8988T (cell line): ENCODE results near the gene CRYBA2.

ENCODE experiments used
- DNase-seq: peaks from one replicate; pipeline ENCODE4 v3.0.0; 2011

The CRYBA2 gene

GRCh38 chr2:218952160-218952559, 41.1 kb downstream of the CRYBA2 start:
- no peak for DNase-seq

DNA sequence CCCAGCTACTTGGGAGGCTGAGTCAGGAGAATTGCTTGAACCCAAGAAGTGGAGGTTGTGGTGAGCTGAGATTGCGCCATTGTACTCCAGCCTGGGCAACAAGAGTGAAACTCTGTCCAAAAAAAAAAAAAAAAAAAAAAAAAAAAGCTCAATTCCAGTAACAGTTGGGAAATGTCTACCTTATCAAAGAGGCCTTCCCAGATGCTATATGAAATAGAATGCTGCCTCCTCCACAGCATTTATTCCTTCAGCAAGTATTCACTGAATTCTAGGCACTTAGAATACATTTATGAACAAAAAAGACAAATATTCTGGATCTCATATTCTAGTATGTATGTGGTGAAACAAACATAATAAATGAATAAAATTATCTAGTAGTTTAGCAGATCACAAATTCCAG, 46.6 kb downstream of the CRYBA2 start:
- no peak for DNase-seq

DNA sequence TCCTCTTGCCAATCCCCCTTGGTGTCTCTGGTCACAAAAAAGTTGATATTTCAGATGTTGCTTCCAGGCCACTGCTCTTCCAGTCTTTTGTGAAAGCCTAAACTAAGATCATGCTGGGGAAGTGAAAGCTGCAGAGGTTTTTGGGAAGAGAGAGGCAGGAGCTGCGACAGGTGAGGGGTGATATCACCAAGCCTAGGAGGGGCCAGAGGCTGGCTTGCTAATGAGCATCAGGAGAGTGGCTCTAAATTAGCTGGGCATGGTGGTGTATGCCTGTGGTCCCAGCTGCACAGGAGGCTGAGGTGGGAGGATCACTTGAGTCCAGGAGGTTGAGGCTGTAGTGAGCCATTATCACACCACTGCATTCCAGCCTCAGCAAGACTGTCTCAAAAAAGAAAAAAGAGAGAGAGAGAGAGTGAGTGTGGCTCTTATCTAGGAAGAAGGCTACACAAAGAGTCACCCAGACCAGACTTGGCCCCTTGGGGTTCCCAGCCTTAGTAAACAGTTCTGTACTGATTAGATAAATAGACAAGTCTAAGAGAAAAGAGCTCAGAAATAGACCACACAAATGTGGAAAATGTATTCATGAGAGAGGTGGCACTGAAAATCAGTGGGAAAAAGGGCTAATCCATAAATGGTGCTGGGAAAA, 48.3 kb downstream of the CRYBA2 start:
- no peak for DNase-seq
